GM11168 (cell line): ENCODE data around the gene PTGR1.

ENCODE experiments used
- in situ Hi-C: fragments of 300-500 bp; cut with MboI; formaldehyde crosslinking; loops from one replicate; pipeline ENCODE4 v1.12.0; 2022; ENCODE audit warnings: low sequenced_read_pairs; ENCODE audit not compliant: unreplicated experiment

PTGR1 gene

DNA sequence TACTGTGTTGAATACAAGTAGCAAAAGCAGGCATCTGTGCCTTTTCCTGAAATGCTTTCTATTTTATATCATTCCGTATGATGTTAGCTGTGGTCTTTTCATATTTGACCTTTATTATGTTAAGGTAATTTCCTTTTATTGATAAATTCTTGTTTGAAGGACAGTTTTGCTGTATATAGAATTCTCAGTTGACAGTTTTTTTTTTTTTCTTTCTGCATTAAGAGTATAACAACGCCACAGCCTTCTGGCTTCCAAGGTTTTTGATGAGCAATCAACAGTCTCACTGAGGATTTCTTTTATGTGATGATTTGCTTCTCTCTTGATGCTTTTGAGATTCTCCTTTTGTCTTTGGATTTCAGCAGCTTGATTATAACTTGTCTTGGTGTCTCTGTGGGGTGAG, 50.8 kb downstream of the PTGR1 start:
- in situ Hi-C loops, result no loop called here

DNA sequence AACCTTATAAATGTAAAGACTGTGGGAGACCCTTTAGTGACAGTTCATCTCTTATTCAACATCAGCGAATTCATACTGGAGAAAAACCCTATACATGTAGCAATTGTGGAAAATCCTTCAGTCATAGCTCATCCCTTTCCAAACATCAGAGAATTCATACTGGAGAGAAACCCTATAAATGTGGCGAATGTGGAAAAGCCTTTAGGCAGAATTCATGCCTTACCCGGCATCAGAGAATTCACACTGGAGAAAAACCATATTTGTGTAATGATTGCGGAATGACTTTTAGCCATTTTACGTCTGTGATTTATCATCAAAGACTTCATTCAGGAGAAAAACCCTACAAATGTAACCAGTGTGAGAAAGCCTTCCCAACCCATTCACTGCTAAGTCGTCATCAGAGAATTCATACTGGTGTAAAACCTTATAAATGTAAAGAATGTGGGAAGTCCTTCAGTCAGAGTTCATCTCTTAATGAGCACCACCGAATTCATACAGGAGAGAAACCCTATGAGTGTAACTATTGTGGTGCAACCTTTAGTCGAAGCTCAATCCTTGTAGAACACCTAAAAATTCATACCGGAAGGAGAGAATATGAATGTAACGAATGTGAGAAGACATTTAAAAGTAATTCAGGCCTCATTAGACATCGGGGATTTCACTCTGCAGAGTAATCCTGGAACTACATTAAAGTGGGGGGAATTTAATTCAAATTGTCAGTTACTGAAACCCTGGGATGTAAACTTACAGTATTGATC, 56.8 kb downstream of the PTGR1 start:
- in situ Hi-C loops, result no loop called here

- in situ Hi-C loops, result no loop called here
These were observed 66.2 kb downstream of the PTGR1 start for GRCh38 chr9:111533099-111533790.

DNA sequence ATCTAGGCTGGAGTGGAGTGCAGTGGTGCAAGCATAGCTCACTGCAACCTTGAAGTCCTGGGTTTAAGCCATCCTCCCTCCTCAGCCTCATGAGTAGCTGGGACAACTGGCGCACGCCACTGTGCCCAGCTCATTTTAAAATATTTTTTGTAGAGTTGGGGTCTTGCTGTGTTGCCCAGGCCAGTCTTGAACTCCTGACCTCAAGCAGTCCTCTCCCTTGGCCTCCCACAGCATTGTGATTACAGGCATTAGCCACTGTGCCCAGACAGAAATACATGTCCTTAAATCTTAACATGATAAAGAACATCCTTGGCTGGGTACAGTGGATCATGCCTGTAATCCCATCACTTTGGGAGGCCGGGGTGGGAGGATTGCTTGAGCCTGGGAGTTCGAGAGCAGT, 67.7 kb downstream of the PTGR1 start:
- in situ Hi-C loops, result no loop called here

- in situ Hi-C loops, result no loop called here
These were observed 69.7 kb downstream of the PTGR1 start for GRCh38 chr9:111529787-111530186.

GRCh38 chr9:111527347-111527746, 72.1 kb downstream of the PTGR1 start:
- in situ Hi-C loops, result no loop called here

DNA sequence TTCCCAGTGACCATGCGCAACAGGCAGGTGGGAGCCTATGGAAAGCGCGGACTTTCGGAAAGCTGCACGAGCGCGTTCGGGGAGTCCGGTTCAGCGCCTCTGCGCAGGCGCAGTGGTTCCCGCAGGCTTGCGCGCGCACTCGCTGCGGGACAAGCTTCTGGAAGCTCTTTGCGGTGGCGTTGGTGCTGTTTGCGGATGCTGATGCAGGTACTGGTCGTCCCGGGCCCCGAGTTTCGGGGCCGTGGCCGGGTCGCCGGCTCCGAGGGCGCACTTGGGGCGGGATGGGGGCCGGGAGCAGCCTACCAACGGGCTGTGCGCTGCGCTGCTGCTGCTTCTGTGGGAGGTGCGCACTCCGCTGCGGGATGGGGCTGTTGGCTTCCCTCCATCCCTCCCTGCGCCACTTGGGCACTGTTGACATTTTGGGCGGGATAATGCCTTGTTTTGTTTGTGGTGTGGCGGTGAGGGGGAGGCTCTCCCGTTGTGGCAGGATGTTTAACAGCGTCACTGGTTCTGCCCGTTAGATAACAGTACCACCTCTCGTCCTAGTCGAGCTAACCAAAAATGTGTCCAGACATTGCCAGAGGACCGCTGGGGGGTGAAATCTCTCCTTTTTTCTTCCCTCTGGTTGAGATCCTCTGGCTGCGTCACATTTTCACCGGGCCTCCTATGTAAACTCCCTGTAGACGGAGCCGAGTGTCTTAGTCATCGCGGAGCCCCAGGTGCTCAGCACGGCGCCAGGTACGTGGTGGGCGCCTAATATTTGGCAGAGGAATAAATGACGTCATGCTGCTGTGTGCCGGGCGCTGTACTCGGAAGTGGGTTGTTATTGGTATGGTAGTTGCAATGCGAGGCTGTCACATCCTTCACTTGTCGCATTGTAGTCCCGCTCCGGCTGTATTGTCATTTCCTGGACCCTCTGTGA, 74.1 kb downstream of the PTGR1 start, which contains the start of gene ZNF483:
Gene ZNF483, plus strand, starts transcription at position 124 of the 922 bp plus-strand sequence. CDS start 2,217 bp downstream, outside the sequence.
- in situ Hi-C loops, result no loop called here

DNA sequence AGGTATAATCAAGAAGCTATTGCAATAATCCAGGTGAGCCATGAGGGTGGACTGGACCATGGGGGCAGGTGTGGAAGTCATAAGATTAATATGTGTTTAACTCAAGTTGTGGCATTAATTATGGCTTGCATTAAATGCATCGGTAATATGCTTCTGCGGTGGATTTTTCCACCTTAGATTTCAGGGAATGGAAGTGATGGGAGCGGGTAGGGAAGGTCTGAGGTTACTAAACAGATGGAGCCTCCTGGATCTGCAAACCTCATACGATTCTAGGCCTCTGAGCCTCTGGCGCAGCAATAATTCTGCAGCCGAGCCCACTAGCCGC, 74.8 kb downstream of the PTGR1 start:
- in situ Hi-C loops, result no loop called here

- in situ Hi-C loops, result no loop called here
These were observed 83.4 kb downstream of the PTGR1 start for GRCh38 chr9:111516061-111516465.

- in situ Hi-C loops, result no loop called here
These were observed 84.5 kb downstream of the PTGR1 start for GRCh38 chr9:111514967-111515366.
